ENCODE results near the gene BHLHA15.
A peak's percentile ranks its signal among the peaks of the same experiment; 100 is the strongest.

The BHLHA15 gene

DNA sequence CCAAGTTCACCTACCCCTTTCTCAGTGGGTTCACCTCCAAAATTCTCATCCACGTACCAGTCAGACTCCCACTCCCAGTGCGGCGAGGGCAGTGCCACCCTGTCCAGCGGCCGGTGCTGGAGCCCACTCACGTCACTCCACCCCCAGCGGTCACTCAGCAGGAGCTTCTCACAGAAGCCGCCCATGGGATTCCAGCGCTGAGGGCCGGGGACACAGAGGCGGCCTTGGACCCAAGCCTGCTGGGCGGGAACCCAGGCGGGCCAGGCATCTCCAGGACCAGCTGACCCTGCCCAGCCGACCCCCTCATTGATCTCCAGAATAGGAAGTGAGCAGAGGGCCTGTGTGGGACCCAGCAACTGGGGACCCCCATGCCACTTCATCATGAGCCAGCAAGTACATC is 33.6 kb downstream of the BHLHA15 start:
- no peak for DNase-seq (ENCODE audit: low read depth in 2 of 2)

- no peak for DNase-seq (ENCODE audit: low read depth in 2 of 2)
Observed at GRCh38 chr7:98248156-98248555, 36.9 kb downstream of the BHLHA15 start.

DNA sequence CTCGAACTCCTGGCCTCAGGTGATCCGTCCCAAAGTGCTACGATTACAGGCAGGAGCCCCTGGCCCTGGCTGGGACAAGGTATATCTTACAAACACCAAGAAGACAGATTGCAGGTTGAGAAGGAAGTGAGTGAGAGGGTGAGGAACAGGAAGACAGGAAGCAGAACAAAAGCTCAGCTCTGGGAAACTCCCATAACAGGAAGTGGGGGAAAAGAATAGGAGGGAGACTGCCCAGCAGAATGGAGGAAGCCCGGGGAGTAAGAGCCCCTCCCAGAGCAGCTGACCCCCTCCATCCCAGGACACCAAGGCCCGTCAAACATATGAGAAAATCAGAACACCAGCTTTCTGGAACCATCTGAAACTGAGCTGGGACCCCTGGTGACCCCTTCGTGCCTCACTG is 37.9 kb downstream of the BHLHA15 start:
- no peak for DNase-seq (ENCODE audit: low read depth in 2 of 2)

DNA sequence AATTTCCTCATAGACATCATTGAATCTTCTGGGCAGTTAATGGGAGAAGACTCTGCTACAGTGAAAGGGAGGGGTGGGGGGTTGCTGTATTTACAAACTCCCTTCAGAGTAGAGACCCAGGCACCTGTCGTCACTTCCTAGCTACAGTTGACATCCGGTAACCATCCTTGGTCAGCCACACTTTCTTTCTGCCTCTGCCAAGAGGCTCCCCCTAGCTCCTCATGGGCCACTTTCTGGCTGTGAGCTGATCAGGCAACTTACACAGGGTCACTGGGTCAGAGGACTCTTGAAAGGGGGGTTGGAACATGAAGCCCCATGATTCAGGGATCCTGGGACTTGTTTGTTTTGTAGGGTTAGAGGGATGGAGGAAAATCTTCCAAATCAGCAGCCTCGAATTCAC is 39.5 kb downstream of the BHLHA15 start:
- DNase-seq (ENCODE audit: low read depth in 2 of 2) = no peak

GRCh38 chr7:98251231-98251600 is 40.0 kb downstream of the BHLHA15 start:
- DNase-seq (ENCODE audit: low read depth in 2 of 2) = no peak

DNA sequence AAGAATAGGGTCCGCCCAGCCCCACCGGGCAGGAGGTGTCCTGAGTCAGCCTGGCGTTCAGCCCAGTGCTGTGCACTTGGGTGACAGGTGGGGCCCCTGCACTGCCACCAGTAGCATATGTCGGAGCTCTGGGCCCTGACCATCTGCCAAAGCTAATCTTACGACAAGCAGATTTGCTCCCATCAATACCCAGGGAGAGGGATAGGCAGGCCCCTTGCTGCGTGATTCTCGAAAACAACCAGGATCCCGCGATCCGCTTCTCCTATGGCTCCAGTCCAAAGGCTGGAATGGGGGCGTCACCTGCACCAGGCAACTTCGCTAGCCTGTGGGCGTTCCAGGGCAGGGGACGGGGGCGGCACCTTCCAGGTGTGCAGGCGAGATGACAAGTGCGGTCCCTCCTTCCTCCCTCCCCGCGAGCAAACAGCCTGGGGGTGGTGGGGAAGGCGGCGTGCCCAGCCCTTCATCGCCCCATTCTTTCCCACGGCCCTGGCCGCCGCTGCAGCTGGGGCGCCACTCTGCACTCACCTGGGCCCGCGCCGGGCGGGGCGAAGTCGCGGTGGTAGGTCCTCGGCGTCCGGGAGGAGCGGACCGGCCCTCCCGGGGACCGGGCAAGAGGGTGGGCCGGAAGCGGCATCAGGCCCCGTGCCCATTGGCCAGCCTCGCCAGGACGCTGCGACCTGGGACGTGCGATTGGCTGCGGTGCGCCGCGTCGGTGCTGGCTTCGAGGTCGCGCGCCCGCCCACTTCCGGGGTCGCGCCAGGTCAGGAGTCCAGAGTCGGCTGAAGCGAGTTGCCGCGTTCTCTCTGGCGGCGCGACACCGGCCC is 40.6 kb downstream of the BHLHA15 start, which contains the start of gene TECPR1:
TECPR1 (minus strand) TSS at position 632 of the 824 bp plus-strand sequence. CDS start 6,086 bp downstream, outside the sequence.
- DNase-seq (ENCODE audit: low read depth in 2 of 2) = peak; percentile 72 to 74

- no peak for DNase-seq (ENCODE audit: low read depth in 2 of 2)
Observed at GRCh38 chr7:98252425-98253054, 41.3 kb downstream of the BHLHA15 start.

DNA sequence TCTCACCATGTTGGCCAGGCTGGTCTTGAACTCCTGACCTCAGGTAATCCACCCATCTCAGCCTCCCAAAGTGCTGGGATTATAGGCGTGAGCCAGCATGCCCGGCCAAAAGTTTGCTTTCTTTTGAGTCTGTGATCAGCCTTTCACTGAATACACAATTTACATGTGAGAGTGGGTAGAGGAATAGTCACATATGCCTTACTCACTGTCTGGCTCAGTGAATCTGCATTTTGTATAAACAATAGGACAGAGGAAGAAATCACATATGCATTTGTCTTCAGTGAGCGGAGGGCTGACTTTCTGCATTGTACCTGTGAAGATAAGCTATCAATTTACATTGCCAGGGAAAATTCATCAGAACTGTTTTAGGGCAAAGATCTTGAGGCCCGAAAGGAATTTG is 43.3 kb downstream of the BHLHA15 start:
- no peak for DNase-seq (ENCODE audit: low read depth in 2 of 2)

DNA sequence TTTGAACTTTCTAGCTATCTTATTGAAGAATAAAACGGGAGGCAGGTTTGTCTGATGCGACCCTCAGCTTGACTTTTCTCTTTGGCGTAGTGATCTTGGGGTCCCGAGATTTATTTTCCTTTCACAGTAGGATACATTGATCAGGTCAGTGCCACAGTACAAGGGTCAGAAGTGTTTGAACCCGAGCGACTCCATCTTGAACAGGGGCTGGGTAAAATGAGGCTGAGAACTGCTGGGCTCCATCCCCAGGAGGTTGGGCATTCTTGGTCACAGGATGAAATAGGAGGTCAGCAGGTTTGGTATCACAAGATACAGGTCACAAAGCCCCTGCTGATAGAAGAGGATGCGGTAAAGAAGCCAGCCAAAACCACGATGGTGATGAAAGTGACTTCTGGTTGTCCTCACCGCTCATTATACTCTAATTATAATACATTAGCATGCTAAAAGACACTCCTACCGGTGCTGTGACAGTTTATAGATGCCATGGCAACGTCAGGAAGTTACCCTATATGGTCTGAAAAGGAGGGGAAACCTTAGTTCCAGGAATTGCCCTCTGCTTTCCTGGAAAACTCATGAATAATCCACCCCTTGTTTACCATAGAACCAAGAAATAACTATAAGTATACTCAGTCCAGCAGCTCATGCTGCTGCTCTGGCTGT is 43.8 kb downstream of the BHLHA15 start:
- no peak for DNase-seq (ENCODE audit: low read depth in 2 of 2)

DNA sequence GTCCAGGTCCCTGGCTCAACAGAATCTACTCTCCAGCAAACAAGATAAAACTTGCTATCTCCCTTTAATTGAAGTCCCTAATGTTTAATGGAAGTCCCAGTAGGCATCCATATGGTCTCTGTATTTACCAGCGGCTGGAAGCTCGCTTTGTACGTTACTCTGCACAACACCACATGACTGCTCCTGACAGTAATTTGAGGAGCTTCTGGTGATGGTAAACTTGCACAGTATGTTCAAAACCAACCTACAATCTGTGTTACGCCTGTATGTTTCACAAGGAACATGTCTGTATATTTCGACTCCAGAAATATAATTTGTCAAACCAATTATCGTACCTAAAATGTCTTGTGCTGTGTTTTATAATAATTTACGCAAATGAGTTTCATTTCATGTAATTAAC is 45.2 kb downstream of the BHLHA15 start:
- no peak for DNase-seq (ENCODE audit: low read depth in 2 of 2)

DNA sequence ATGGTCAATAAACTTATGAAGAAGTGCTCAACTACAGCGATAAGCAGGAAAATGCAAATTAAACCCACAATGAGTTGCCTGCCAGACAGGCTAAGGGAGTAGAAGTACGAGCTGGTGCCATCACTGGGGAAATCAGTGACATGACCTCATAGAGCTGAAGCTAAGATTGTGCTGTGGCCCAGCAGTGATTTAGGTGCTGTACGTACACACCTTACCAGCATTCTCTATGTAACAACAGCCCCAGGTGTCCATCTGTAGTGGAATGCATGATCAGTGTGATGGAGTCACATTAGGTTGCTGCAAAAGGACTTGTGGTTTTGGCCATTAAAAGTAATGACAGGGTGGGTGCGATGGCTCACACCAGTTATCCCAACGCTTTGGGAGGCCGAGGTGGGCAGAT is 46.5 kb downstream of the BHLHA15 start:
- DNase-seq (ENCODE audit: low read depth in 2 of 2) = no peak
